Measurements from ENCODE around the gene FBXO44.

The FBXO44 gene

GRCh38 chr1:11695861-11696260 lies 41.2 kb downstream of the FBXO44 start:
- DNase-seq (ENCODE audit: low spot score), result no peak
- Mint-ChIP-seq H3K9me3 (no peaks in the 10 kb centered on the region), H3K27me3 (ENCODE audit: low read depth) (peaks cover 34% of the 10 kb centered on the region), H3K4me3 (no peak overlapping the region), H3K27ac (no peak overlapping the region), H3K4me1 (ENCODE audit: low read depth) (peaks cover 16% of the 10 kb centered on the region), H3K36me3 (ENCODE audit: low read depth) (no peaks in the 10 kb centered on the region)

GRCh38 chr1:11697188-11697892 lies 42.7 kb downstream of the FBXO44 start:
- no peak overlapping the region for H3K27ac Mint-ChIP-seq
- H3K36me3 Mint-ChIP-seq (ENCODE audit: low read depth), result no peaks in the 10 kb centered on the region
- H3K9me3 Mint-ChIP-seq, result no peaks in the 10 kb centered on the region
- peaks cover 13% of the 10 kb centered on the region for H3K4me1 Mint-ChIP-seq (ENCODE audit: low read depth)
- no peak overlapping the region for H3K4me3 Mint-ChIP-seq
- no peak for DNase-seq (ENCODE audit: low spot score)
- H3K27me3 Mint-ChIP-seq (ENCODE audit: low read depth), result peaks cover 31% of the 10 kb centered on the region

- H3K36me3 Mint-ChIP-seq (ENCODE audit: low read depth), result no peaks in the 10 kb centered on the region
- peaks cover 25% of the 10 kb centered on the region for H3K27me3 Mint-ChIP-seq (ENCODE audit: low read depth)
- no peak overlapping the region for H3K4me3 Mint-ChIP-seq
- DNase-seq (ENCODE audit: low spot score), result no peak
- H3K4me1 Mint-ChIP-seq (ENCODE audit: low read depth), result peaks cover 10% of the 10 kb centered on the region
- H3K27ac Mint-ChIP-seq, result no peak overlapping the region
- H3K9me3 Mint-ChIP-seq, result no peaks in the 10 kb centered on the region
Observed at GRCh38 chr1:11697893-11698210, 43.2 kb downstream of the FBXO44 start.

- no peak for DNase-seq (ENCODE audit: low spot score)
- Mint-ChIP-seq H3K9me3 (no peaks in the 10 kb centered on the region), H3K27ac (no peak overlapping the region), H3K4me1 (ENCODE audit: low read depth) (peaks cover 2% of the 10 kb centered on the region), H3K4me3 (no peak overlapping the region), H3K27me3 (ENCODE audit: low read depth) (peaks cover 14% of the 10 kb centered on the region), H3K36me3 (ENCODE audit: low read depth) (no peaks in the 10 kb centered on the region)
Observed at GRCh38 chr1:11700601-11701467, 46.2 kb downstream of the FBXO44 start.

GRCh38 chr1:11701551-11701961 lies 46.9 kb downstream of the FBXO44 start:
- H3K36me3 Mint-ChIP-seq (ENCODE audit: low read depth), result no peaks in the 10 kb centered on the region
- peaks cover 2% of the 10 kb centered on the region for H3K4me1 Mint-ChIP-seq (ENCODE audit: low read depth)
- H3K27ac Mint-ChIP-seq, result no peak overlapping the region
- no peaks in the 10 kb centered on the region for H3K9me3 Mint-ChIP-seq
- H3K27me3 Mint-ChIP-seq (ENCODE audit: low read depth), result peaks cover 14% of the 10 kb centered on the region
- no peak for DNase-seq (ENCODE audit: low spot score)
- no peak overlapping the region for H3K4me3 Mint-ChIP-seq

- DNase-seq (ENCODE audit: low spot score), result no peak
- Mint-ChIP-seq H3K9me3 (no peaks in the 10 kb centered on the region), H3K4me1 (ENCODE audit: low read depth) (peaks cover 2% of the 10 kb centered on the region), H3K27ac (no peak overlapping the region), H3K36me3 (ENCODE audit: low read depth) (no peaks in the 10 kb centered on the region), H3K27me3 (ENCODE audit: low read depth) (peaks cover 11% of the 10 kb centered on the region), H3K4me3 (no peak overlapping the region)
Observed at GRCh38 chr1:11701981-11702803, 47.5 kb downstream of the FBXO44 start.

GRCh38 chr1:11703357-11704193 lies 48.9 kb downstream of the FBXO44 start:
- Mint-ChIP-seq H3K4me3 (no peak overlapping the region), H3K9me3 (no peaks in the 10 kb centered on the region), H3K36me3 (ENCODE audit: low read depth) (no peaks in the 10 kb centered on the region), H3K27ac (no peak overlapping the region), H3K4me1 (ENCODE audit: low read depth) (no peaks in the 10 kb centered on the region), H3K27me3 (ENCODE audit: low read depth) (peaks cover 6% of the 10 kb centered on the region)
- no peak for DNase-seq (ENCODE audit: low spot score)

GRCh38 chr1:11704194-11704529 lies 49.5 kb downstream of the FBXO44 start:
- H3K4me3 Mint-ChIP-seq, result no peak overlapping the region
- peaks cover 5% of the 10 kb centered on the region for H3K27me3 Mint-ChIP-seq (ENCODE audit: low read depth)
- H3K36me3 Mint-ChIP-seq (ENCODE audit: low read depth), result no peaks in the 10 kb centered on the region
- H3K9me3 Mint-ChIP-seq, result no peaks in the 10 kb centered on the region
- no peaks in the 10 kb centered on the region for H3K4me1 Mint-ChIP-seq (ENCODE audit: low read depth)
- H3K27ac Mint-ChIP-seq, result no peak overlapping the region
- no peak for DNase-seq (ENCODE audit: low spot score)

GRCh38 chr1:11704691-11705475 lies 50.2 kb downstream of the FBXO44 start:
- no peak overlapping the region for H3K4me3 Mint-ChIP-seq
- H3K27me3 Mint-ChIP-seq (ENCODE audit: low read depth), result peaks cover 7% of the 10 kb centered on the region
- no peaks in the 10 kb centered on the region for H3K4me1 Mint-ChIP-seq (ENCODE audit: low read depth)
- H3K9me3 Mint-ChIP-seq, result no peaks in the 10 kb centered on the region
- no peak for DNase-seq (ENCODE audit: low spot score)
- no peak overlapping the region for H3K27ac Mint-ChIP-seq
- H3K36me3 Mint-ChIP-seq (ENCODE audit: low read depth), result no peaks in the 10 kb centered on the region

- Mint-ChIP-seq H3K4me3 (no peak overlapping the region), H3K4me1 (ENCODE audit: low read depth) (no peaks in the 10 kb centered on the region), H3K27ac (no peak overlapping the region), H3K36me3 (ENCODE audit: low read depth) (no peaks in the 10 kb centered on the region), H3K9me3 (no peaks in the 10 kb centered on the region), H3K27me3 (ENCODE audit: low read depth) (peaks cover 7% of the 10 kb centered on the region)
- DNase-seq (ENCODE audit: low spot score), result no peak
Observed at GRCh38 chr1:11705596-11705995, 50.9 kb downstream of the FBXO44 start.

GRCh38 chr1:11706292-11706691 lies 51.6 kb downstream of the FBXO44 start:
- H3K36me3 Mint-ChIP-seq (ENCODE audit: low read depth), result no peaks in the 10 kb centered on the region
- no peaks in the 10 kb centered on the region for H3K9me3 Mint-ChIP-seq
- DNase-seq (ENCODE audit: low spot score), result no peak
- peaks cover 7% of the 10 kb centered on the region for H3K27me3 Mint-ChIP-seq (ENCODE audit: low read depth)
- no peak overlapping the region for H3K4me3 Mint-ChIP-seq
- H3K27ac Mint-ChIP-seq, result no peak overlapping the region
- H3K4me1 Mint-ChIP-seq (ENCODE audit: low read depth), result no peaks in the 10 kb centered on the region

GRCh38 chr1:11707621-11708276 lies 53.1 kb downstream of the FBXO44 start:
- no peak for DNase-seq (ENCODE audit: low spot score)
- Mint-ChIP-seq H3K27ac (no peak overlapping the region), H3K36me3 (ENCODE audit: low read depth) (no peaks in the 10 kb centered on the region), H3K4me1 (ENCODE audit: low read depth) (no peaks in the 10 kb centered on the region), H3K27me3 (ENCODE audit: low read depth) (peaks cover 7% of the 10 kb centered on the region), H3K9me3 (no peaks in the 10 kb centered on the region), H3K4me3 (no peak overlapping the region)

All from T-helper 2 cell treated with Interferon-gamma antibody and Interleukin-4, amounts not matched to agents 5 μg/mL and 100 μg/mL, for 36 hours (primary cell).